ENCODE data around the gene ACSL6.
A peak's percentile ranks its signal among the peaks of the same experiment; 100 is the strongest.

Gene ACSL6

GRCh38 chr5:131999041-131999440 lies 12.4 kb downstream of the ACSL6 start:
- no peak for DNase-seq

DNA sequence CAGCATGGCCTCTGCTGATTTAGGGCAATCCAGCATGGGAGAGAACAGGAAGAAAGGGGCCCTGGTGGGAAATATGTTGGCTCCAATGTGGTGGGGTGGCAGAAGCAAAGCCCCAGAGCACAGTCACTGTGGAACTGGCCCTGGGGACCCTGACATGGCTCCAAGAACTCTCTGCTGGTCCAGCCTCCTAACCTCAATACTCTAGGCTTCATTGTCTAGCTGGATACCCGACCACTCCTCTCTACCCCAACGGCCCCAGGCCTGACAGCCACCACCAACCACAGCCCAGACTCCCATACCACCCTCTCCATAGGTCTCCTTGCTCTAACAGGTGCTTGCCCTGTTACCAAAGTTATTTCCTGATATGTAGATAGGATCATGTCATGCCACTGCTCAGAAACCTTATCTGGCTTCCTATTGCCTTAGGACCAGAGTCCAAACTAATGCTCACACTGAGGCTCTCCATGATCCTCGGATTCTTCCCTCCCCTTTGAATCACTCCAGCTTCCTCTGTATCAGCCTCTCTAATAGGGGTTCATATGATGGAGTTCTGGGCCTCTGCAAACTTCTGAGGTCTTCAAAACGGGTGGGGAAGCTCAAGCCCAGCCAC lies 12.9 kb downstream of the ACSL6 start:
- no peak for DNase-seq

DNA sequence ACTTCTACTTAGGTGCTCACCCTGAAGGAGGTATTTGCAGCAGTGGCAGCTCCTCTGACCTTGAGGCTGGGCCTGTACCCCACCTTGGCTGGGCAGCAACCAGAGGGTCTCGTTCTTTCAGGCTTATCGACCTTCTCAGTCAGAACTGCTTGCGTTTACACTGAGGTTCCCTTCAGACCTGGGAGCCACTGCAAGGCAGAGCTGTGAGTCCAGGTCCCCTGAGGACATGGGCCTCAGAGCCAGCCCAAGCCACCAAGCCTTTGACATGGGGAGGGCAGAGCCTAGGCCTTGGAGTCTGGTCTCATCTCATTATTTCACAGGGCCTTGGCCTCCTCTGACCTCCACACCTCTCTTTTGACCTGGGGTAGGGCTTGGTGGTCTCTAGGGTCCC lies 13.7 kb downstream of the ACSL6 start:
- no peak for DNase-seq

GRCh38 chr5:131997026-131997726 lies 14.3 kb downstream of the ACSL6 start:
- no peak for DNase-seq

DNA sequence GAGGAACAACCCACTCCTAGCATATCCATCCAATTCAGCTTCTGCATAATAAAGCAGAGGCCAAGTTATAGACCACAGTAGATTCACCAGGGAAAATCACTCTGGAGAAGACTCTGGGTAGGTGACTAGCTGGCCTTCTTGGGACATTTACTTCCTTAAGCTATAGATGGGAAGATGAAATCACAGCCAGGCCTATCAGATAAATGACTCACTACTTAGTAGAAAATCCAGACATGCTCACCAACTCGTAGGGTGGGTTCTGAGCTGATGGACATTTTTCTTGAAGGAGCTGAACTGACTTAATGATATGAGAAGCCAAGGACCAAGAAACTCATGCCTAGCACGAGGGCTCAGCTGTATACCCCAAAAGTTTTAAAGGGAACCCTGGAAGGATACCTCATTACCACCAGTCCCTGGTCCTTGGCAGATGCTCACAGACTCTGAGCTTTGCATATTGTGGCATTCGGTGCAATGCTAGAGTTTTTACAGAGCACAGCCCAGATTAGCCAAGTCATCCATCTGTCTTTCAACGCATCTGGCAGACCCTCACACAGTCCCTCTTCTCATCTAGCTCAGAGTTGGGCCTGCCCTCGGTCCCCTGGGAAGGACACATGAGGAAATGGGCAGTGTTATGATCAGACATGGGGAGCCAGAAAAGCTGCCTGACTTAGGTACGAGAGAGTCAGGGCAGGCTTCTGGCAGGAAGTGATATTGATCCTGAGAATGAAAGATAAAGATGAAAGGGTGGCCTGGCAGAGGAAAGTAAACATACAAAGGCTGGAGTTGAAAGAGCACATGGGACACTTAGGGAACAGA lies 15.0 kb downstream of the ACSL6 start:
- DNase-seq = no peak

DNA sequence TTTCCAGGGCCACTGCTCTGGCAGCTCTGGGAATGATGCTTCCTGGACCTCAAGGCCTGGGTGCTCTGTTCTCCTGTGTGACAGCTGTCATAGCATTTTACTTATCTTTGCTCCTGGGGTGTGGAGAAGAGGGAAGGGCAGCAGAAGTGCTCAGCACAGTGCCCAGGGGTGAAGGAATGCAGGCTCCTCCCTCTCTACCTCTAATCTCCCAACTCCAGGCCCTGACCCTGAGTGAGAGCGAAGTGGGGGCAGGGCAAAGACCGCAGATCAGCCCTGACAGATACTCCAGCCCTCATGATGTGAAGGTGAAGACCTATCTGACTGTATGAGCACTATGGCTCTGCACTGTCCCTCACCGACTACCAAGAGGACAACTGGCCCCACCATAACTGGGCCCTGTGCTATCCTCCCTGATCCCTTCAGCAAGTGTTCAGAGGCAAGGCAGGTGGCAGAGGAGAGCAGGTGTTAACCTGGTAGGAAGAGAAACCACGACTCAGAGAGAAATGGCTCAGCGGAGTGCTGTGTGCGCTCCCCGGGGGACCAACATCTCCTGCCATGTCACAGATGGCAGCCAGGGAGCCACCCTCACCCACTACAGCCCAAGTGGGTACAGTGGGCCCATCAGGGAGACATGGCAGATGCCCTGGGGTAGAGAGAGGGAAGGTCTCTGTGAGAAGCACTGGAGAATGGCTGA lies 16.8 kb downstream of the ACSL6 start:
- no peak for DNase-seq

DNA sequence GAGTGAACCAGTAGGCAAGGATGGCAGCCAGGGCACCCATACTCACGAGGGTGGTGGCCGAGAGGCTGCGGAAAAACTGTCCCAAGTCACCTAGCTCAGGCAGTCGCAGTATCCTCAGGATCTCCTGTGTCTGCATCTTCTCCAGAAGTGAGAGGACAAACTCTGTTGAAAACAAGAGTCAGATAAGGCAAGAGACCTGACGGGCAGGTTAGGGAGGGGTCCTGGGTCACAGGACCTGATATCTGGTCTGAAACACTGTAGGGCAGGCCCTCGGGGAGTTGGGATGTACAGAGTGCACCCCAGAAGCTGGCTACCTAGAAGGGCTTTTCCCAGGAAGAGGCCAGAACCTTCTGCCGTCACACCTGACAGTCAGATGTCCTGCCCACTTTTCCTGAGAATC lies 17.4 kb downstream of the ACSL6 start:
- DNase-seq = no peak

DNA sequence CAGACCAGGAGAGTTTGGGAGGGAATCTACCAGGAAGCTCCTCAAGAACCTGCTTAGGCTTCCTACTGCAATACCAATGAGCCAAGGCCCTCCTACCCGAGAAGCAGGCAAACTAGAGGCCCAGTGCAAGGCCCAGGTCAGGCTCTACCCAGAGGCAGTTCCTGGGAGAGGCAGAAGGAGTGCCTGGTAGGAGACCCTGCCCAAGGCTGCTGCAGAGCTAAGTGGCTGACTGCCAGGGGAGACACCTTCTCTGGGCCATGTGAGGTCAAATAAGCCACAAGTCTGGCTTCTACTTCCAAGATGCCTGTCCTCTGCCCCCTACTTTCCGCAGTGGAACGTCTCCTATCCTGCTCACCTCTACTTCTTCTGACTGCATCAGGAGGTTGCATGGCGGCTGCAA lies 17.8 kb downstream of the ACSL6 start:
- no peak for DNase-seq

DNA sequence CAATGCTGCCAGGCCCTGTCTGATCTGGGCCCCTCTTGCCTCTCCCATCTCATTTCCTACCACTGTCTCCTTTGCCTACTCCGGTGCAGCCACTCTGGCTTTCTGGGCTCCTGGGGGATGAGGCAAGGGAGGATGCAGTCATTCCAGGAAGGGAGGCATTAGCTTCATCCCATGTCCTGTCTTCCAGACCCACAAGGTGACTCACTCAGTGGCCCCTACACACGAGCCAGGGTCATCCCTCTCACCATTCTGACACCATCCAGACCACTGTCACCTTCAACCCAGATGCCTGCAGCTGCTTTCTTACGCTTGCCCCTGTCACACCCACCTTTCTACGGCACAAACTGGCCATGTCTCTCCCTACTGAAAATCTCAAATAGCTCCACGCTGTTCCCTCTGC lies 19.1 kb downstream of the ACSL6 start:
- no peak for DNase-seq

DNA sequence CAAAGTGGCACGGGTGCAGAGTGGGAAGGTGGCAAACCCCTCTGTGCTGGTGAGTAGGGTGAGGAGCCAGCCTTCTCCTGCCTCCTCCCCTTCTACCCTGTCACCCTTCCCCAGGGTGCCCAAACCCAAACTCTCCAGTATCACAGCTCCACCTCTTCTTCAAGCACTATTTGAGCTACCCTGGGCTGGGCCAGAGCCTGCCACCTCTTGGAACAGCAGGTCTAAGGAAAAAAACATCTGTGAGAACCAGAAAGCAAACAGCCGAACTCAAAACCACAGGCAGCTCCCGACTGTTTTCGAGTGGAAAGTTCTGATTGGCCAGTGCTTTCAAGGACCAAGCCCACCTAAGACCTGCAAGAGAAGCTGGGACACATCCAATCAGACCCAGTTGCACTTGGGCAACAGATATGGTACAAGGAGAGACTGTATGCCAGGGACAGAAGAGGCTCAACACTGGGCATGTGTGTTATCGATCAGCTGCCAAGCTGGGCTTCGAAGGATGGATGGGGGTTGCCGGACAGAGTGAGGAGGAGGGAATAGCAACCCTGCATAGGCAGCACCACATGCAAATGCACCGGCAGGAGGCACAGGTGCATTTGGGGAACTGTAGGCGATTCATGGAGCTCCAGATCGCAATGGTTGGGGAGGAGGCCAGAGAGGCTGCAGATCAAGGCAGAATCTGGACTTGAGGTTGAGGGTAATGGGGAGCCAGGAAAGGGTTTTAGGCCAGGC lies 19.7 kb downstream of the ACSL6 start:
- DNase-seq = no peak

- no peak for DNase-seq
Observed at GRCh38 chr5:131990716-131991115, 20.7 kb downstream of the ACSL6 start.

DNA sequence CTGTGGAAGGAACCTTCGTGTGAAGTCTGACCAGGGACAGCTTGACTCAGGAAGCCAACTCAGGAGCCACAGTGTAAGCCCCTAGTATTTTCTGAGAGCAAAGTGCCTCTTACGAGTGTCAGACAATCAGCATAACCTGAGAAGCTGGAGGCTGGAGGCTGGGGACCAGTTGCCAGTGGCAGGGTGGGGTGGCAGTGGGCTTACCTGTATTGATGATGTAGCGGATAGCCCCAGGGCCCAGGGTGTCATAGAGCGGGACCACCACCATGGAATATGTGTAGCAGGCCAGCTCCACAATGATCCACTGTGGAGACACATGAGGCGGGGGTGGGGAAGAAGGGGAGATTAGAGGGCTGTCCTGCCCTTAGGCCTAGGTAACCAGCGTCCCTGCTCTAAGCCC lies 22.9 kb downstream of the ACSL6 start:
- DNase-seq = no peak

DNA sequence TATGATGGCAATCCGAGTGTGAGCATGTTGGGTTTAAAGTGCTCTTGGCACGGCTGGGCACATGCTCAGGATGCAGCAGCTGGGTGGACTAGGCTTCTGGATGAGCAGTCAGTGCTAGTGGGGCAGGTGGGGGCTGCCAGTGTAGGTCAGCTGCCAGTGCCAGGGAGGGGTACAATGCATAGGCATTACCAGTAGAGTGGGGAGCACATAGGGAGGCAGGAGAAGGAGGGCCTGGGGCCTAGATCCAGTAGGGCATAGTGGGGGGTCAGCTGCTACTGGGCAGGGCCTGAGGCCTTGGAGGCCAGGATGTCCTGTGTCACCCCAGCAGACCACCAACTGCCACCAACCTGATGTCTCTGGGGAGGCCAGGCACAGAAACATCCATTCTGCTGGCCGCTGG lies 24.2 kb downstream of the ACSL6 start:
- DNase-seq = no peak

DNA sequence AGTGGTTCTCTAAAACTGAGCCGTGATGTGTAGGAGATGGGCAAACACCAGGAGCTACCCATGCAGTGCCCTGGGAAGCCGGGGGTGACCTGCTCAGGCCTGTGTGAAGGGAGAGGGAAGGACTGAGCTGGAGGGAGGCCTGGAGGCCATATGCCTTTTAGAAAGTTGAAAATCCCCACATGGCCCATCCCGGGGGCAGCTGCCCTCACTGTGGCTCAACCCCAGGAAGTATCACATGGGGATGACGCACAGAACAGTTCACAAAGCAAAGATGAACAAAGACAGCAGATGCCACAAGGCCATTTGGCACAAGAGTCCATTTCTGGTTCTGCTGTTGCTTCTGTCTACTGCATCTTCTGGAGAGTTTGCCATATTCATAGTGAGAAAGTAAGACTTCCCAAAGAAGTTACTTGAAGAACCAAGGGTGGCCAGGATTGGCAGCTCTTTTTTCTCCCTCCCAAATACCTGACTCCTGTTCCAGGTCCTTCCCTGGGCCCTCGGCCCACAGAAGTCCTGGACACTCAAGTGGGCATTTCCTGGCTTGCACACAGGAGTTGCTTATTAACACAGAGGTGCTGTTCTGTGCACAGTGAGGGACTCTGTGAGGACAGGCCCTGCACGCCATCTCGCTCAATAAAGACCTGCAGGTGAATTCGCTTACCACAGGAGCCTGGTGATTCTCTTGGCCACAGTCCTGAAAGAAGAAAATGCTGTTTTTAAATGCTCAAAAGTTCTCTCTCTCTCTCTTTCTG lies 25.1 kb downstream of the ACSL6 start:
- DNase-seq = peak; percentile 24

DNA sequence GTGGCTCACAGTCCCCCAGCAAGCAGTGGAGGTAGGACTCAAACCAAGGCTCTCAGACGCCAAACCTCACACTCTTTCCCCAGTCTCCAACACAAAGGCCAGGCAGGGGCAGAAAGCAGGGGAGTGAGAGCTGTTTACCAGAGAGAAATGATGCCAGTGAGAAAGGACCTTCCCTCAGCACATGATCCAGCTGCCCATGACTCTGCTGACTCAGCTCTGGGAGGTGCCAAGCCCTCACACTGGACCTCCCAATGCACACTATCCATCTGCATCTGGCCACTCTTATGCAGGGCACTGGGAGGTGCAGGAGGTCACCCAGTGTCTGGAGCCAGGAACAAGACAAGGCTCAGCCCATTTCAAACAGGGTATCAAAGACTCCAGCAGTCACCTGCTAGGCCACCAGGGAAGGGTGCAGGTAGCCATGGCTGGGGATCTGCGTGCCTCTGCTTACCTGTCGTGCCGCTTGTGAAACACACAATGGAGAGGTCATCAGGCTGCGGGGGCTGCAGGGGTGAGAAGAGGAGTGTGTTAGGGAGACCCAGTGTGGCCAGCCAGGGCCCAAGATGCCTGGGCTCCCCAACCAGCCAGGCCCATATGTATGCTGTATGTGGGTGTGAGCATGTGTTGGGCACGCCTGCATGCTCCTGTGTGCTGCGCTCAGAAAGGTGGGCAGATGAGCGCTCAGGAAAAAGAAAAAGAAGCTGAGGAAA lies 26.3 kb downstream of the ACSL6 start:
- peak; percentile 30 for DNase-seq

DNA sequence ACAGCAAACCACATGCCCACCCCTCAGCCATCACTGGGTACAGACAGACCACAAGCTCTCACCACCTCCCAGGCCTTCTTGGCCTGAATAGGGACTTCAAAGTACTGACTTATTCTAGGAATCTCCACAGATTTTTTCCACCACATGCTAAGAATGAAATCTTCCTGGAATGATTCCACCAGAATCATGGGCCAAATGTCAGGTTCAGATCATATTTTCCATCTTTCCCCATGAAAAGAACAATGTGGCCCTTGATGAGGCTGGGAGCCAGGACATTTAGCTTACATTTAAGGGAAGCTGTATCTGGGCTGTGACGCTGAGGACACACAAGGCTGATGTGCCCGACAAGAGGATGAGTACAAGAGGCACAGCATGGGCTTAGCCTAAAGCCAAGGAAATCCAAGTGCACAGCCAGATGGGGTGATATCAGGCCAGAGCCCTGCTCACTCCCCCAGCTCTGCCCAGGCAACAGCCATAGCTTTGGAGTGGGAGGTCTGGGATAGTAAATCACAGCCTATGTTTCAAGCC lies 28.1 kb downstream of the ACSL6 start:
- no peak for DNase-seq

DNA sequence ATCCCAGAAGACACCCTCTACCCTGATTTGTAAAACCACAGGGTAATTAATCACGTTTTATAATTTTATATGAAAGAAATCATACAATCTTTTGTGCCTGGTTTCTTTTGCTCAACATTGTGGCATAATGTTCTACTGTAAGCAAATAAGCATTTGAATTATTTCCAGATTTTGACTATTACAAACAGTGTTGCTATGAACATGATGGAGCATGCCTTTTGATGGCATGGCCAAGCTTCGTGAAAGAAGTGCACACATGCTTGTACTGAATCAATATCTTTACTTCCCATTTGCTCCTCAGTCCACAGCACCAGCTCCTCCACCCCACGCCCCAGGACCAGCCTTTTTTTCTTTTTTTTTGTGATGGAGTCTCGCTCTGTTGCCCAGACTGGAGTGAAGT lies 29.9 kb downstream of the ACSL6 start:
- no peak for DNase-seq

DNA sequence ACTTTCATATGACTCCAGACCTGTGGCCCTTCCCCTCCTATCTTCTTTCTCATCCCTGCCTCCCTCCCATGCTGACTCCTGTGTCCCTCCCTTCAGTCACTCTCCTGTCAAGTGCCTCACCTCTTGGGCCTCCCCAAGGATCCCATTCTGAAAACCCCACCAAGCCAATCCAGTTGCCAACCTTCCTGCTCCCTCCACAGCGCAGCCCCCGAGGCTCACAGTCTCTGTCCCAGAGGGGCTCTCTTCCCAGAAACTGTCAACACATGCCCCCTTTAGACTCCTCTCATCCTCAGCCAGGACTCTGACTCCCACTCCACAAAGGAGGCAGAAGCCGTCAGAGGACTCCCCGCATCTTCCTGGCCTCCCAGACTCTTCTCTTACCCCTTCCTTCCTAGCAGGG lies 30.8 kb downstream of the ACSL6 start:
- DNase-seq = no peak

GRCh38 chr5:131979816-131980215 lies 31.6 kb downstream of the ACSL6 start:
- peak; percentile 51 for DNase-seq

DNA sequence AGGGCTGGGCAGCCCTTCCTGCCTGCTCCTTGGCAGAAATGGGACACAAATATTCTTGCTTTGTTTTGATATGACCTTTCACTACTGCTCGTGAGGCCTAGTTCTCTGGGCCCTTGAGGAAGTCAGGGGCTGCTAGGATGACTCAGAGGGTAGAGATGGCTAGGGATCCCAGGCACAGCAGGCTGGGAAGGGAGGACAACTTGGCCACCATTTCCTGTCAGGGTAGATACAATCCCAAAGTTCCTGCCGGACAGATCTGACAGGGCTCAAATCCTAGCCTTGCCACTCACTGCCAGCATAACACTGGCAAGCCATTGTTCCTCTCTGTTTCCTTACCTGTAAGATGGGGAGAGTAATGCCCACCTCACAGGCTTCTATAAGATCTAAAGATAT lies 34.2 kb downstream of the ACSL6 start:
- DNase-seq = no peak
